ENCODE results near the gene USPL1.

USPL1 gene

DNA sequence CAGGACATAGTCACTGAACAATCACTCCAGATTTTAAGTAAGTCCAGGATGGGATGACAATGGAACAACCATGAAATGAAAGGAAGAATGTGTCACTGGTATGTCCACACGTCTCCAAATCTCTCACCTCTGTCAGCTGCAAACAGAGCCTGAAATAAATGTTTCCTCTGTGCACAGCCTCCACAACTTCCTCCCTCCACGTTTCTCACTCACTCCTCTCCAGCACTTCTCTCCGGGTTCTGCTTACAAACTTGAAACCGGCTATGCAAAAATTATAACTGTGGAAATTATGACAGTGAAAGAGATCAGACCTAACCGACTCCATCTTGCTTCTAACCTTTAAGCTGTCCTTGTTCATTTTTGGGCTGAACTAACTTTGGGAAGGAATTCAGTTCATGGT, 82.6 kb downstream of the USPL1 start:
- no peak for DNase-seq

DNA sequence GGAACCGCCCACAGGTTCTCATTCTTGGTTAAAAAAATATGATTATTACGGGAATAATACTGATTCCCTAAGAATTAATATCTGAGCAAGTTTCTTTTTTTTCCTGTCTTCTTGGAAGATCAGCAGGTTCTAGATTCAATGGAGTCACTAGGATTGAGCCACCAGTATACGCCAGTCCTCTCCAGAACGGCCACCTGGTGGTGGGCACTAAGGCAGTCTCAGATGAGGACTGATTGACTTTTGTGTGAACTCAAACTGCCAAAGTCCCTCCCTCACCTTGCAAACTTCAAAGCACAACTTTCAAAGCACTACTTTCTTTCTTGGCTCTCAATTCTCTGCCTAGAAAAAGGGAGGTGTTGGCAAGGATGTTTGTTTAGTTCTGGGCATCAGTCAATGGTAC, 84.3 kb downstream of the USPL1 start:
- no peak for DNase-seq

DNA sequence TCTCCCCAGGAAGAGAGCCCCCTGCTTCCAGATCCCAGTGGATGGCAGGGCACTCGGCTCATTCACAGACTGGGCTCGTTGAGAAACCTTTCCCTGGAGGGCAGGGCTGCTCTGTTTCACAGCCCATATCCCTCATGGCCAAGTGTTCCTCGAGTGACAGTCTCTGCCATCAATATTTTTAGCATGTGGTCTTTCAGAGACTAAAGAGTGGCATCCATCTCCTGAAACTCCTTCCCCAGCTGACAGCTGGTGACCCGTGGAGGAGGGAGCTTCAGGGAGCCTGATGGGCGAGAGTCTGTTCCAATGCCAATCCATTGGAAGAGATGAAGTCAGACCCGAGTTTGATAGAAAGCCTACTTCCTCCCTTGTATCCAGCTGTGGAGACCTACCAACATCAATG, 86.9 kb downstream of the USPL1 start:
- DNase-seq = no peak

DNA sequence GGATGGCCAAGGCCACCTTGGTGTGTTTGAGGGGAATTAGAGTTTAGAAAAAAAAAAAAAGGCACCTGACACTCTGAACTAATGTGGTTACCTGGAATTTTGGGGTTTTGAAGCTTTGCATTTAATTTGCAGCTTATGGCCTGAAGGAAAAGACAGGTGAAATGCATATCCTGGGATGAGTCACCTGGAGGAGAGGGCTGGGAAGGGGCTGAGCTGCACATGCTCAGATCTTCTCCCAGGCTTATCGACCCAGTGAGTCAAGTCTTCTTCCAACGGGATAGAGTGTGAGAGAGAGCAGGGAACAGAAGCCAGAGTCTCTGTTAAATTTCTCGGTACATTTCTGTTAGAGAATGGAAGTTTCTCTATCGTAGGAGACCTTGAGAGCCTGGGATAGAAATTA, 88.0 kb downstream of the USPL1 start:
- no peak for DNase-seq

DNA sequence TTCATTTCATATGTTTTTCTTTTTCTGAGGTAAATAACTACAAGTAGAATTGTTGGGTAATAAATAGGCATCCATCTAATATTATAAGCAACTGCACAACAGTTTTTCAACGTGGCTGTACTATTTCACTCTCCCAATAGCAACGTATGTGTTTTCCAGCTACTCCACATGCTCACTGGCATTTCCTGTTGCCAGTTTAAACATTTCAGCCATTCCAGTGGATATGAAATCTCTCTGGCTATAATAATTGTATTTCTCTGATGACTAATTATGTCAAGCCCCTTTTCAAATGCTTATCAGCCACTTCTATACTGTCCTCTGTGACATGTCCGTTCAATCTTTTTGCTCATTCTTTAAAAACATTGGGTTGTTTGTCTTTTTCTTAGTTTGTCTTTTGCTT, 90.8 kb downstream of the USPL1 start:
- DNase-seq = no peak

All from activated effector memory CD4-positive, alpha-beta T cell treated with Interleukin-2 at 50 U/mL for 16 hours (primary cell).